ENCODE data around the gene ELMO1.

The ELMO1 gene

DNA sequence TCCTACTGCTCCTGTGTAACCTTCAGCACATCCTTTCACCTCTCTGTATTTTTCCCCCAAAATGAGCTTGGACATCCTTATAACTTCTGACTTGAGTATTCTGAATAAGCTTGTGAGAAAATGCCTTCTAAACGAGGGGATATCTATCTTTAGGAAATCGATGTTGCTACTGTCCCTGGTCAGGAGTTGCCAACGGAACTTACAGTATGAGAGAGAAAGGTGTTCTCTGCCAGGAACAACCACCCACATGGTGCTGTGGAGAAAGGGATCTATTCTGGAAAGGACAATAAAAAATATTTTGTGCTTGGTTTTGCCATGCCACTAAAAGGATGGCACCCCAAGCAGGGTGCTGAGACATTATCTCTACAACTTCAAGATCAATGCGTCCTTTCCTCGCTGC, 537.8 kb downstream of the ELMO1 start:
- no peak for DNase-seq (ENCODE audit: low read depth)
- no peak overlapping the region for H3K4me3 ChIP-seq (ENCODE audit: low read depth, low read length)
- TF ChIP-seq, protein P1, sequence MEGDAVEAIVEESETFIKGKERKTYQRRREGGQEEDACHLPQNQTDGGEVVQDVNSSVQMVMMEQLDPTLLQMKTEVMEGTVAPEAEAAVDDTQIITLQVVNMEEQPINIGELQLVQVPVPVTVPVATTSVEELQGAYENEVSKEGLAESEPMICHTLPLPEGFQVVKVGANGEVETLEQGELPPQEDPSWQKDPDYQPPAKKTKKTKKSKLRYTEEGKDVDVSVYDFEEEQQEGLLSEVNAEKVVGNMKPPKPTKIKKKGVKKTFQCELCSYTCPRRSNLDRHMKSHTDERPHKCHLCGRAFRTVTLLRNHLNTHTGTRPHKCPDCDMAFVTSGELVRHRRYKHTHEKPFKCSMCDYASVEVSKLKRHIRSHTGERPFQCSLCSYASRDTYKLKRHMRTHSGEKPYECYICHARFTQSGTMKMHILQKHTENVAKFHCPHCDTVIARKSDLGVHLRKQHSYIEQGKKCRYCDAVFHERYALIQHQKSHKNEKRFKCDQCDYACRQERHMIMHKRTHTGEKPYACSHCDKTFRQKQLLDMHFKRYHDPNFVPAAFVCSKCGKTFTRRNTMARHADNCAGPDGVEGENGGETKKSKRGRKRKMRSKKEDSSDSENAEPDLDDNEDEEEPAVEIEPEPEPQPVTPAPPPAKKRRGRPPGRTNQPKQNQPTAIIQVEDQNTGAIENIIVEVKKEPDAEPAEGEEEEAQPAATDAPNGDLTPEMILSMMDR (IDR thresholded peaks at IDR 0.05; ENCODE audit: low read depth, low read length, missing control alignments): no peak
- in situ Hi-C loops (cut with HindIII; ENCODE audit: low sequenced_read_pairs): no loop called here

DNA sequence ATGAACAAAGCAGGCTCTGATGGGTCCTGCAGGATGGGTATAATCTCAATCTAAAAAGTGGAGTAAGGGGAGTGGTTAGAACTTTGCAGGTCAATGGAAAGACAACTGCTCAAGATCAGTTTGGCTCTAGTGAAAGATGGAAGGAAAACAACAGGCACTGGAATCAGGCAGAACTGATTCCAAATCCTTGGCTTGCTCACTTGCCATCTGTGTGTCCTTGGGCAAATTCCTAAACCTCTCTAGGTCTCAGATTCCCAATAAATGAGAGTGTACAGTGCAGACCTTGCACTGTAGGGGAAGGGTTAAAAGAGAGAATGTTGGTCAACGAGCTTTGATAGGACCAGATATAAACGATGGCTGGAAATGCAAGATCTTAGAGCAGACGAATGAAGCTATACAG, 538.3 kb downstream of the ELMO1 start:
- in situ Hi-C loops (cut with HindIII; ENCODE audit: low sequenced_read_pairs): no loop called here
- DNase-seq (ENCODE audit: low read depth): no peak
- TF ChIP-seq, protein P1 (IDR thresholded peaks at IDR 0.05; ENCODE audit: low read depth, low read length, missing control alignments): no peak
- H3K4me3 ChIP-seq (ENCODE audit: low read depth, low read length): no peak overlapping the region

DNA sequence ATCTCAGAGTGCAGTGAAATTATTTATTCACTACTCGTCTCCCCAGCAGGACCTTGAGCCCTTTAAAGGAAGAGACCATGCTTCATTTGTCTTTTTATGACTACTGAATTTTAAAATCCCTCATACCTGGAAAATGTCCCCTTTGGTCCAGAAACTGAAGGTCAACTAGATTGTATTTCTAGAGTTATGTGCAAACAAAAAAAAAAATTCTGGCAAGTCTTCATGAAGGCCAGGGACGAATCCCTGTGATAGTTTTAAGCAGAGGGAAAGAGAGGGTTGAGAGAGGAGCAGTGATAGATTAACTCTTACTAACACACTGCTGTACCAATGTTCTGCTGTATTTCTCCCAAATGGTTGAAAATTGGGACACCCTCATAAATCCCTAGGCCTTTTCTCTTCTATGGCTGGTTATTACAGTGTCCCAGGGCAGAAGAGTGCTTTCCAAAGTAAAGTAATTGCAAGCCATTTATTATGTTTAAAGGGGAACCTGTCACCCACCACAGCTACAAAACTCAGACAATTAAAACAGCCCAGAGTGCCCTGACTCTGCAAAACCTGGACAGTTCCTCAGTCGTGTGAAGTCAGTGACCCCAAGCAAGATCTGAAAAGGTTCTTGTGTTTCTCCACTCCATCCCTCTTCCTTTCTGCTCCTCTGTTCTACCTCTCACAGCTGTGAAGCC, 541.6 kb downstream of the ELMO1 start:
- no peak overlapping the region for H3K4me3 ChIP-seq (ENCODE audit: low read depth, low read length)
- in situ Hi-C loops (cut with HindIII; ENCODE audit: low sequenced_read_pairs): no loop called here
- DNase-seq (ENCODE audit: low read depth): no peak
- TF ChIP-seq, protein P1 (IDR thresholded peaks at IDR 0.05; ENCODE audit: low read depth, low read length, missing control alignments): no peak

DNA sequence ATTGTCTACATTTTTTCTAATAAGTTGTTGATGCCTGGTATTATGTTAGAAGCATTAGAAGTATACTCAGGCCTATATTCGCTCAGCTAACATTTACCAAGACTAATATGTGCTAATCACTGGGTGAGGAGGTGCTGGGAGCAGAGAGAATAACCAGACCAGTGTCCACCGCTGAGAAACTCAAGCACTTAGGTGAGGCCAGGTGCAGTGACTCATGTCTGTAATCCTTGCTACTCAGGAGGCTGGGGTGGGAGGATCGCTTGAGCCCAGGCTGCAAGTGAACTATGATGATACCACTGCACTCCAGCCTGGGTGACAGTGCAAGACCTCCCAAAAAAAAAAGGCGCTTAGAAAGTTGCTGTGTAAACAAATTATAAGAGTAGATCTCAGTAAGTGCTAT, 542.2 kb downstream of the ELMO1 start:
- DNase-seq (ENCODE audit: low read depth): no peak

DNA sequence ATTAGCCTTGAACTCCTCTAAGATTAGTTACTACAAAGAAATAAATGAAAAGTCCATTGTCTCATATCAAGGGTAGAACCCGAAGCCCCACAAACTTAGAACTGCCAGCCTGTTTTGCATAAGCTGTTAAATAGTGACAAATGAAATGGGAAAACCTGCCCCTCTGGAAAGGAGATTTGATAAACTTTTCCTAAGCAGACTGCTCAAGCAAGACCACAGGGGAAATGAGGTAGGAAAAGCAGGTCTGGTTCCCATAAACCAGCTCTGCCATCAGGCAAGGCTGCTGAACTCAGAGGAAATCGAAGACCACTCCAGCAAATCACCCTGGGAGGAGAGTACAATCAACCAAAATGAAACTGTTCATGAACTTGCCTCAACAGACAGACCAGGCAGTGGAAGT, 542.8 kb downstream of the ELMO1 start:
- in situ Hi-C loops (cut with HindIII; ENCODE audit: low sequenced_read_pairs): no loop called here
- DNase-seq (ENCODE audit: low read depth): no peak
- TF ChIP-seq, protein P1 (IDR thresholded peaks at IDR 0.05; ENCODE audit: low read depth, low read length, missing control alignments): no peak
- no peak overlapping the region for H3K4me3 ChIP-seq (ENCODE audit: low read depth, low read length)

More for the DNA sequence above, 542.2 kb downstream of the ELMO1 start:
- TF ChIP-seq, protein P1 (IDR thresholded peaks at IDR 0.05; ENCODE audit: low read depth, low read length, missing control alignments): no peak
- H3K4me3 ChIP-seq (ENCODE audit: low read depth, low read length): no peak overlapping the region
- in situ Hi-C loops (cut with HindIII; ENCODE audit: low sequenced_read_pairs): no loop called here

DNA sequence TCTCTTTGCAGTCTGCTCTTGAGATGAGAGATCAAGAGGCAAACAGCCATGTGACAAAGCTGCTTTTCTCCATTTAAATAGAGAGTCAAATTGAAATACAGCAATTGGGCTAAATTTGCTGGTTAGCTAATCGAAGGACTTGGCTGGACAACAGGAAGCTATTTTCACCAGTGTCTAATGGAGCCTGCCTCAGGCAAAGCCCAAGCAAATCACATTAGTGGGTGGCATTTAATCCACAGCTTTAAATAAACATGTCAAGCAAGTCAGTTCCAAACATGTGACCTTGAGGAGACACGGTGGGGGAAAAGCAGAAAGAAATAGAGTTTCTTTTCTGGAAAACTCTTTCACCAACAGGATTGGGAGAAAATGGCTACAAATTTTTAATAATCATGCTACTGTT, 543.9 kb downstream of the ELMO1 start:
- H3K4me3 ChIP-seq (ENCODE audit: low read depth, low read length): no peak overlapping the region
- TF ChIP-seq, protein P1 (IDR thresholded peaks at IDR 0.05; ENCODE audit: low read depth, low read length, missing control alignments): no peak
- in situ Hi-C loops (cut with HindIII; ENCODE audit: low sequenced_read_pairs): no loop called here
- no peak for DNase-seq (ENCODE audit: low read depth)

Measured in astrocyte of the cerebellum (primary cell).